ENCODE results near the gene MROH7.

GRCh38 chr1:54649130-54649898, 7.7 kb downstream of the MROH7 start:
- TF ChIP-seq CTCF (IDR thresholded peaks at IDR 0.05) (no peak), POLR2A (IDR thresholded peaks at IDR 0.05) (no peak), POLR2AphosphoS5 (IDR thresholded peaks at IDR 0.05) (no peak), EP300 (IDR thresholded peaks at IDR 0.05) (no peak)
